Retinal pigment epithelial cell (primary cell): Measurements from ENCODE around the gene PTGER2.

Experiments
- DNase-seq: peaks from one replicate; pipeline ENCODE4 v3.0.0-alpha.2; 2010; ENCODE audit warnings: low read depth
- H3K4me3 ChIP-seq: 2 replicates; pipeline ENCODE4 v1.5.1; 2011; ENCODE audit warnings: mild to moderate bottlenecking, low read length, control low read depth, moderate library complexity
- TF ChIP-seq, protein P1 (sequence below): conservative IDR thresholded peaks from 2 replicates; pipeline ENCODE4 v1.5.1; 2011; ENCODE audit warnings: low read depth, low read length, control low read depth, inconsistent platforms

Gene PTGER2

DNA sequence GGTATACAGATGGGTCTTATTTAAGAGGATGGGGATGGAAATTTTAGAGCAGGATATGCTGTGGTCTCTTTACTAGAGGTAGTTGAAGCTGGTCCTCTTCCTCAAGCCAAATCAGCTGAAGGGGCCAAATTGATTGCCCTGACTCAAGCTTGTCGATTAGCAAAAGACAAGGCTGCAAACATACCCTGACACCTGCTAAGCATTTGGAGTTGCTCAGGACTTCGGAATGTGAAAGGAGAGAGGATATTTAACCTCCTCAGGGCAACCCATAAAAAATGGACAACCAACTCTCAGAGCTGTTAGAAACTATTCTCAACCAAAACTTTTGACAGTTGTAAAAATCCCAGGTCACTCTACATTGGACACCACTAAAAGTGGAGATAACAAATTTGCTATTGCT is 31.0 kb upstream of the PTGER2 start:
- TF ChIP-seq, protein P1, sequence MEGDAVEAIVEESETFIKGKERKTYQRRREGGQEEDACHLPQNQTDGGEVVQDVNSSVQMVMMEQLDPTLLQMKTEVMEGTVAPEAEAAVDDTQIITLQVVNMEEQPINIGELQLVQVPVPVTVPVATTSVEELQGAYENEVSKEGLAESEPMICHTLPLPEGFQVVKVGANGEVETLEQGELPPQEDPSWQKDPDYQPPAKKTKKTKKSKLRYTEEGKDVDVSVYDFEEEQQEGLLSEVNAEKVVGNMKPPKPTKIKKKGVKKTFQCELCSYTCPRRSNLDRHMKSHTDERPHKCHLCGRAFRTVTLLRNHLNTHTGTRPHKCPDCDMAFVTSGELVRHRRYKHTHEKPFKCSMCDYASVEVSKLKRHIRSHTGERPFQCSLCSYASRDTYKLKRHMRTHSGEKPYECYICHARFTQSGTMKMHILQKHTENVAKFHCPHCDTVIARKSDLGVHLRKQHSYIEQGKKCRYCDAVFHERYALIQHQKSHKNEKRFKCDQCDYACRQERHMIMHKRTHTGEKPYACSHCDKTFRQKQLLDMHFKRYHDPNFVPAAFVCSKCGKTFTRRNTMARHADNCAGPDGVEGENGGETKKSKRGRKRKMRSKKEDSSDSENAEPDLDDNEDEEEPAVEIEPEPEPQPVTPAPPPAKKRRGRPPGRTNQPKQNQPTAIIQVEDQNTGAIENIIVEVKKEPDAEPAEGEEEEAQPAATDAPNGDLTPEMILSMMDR, result no peak
- no peak for DNase-seq
- H3K4me3 ChIP-seq, result no peak overlapping the region

DNA sequence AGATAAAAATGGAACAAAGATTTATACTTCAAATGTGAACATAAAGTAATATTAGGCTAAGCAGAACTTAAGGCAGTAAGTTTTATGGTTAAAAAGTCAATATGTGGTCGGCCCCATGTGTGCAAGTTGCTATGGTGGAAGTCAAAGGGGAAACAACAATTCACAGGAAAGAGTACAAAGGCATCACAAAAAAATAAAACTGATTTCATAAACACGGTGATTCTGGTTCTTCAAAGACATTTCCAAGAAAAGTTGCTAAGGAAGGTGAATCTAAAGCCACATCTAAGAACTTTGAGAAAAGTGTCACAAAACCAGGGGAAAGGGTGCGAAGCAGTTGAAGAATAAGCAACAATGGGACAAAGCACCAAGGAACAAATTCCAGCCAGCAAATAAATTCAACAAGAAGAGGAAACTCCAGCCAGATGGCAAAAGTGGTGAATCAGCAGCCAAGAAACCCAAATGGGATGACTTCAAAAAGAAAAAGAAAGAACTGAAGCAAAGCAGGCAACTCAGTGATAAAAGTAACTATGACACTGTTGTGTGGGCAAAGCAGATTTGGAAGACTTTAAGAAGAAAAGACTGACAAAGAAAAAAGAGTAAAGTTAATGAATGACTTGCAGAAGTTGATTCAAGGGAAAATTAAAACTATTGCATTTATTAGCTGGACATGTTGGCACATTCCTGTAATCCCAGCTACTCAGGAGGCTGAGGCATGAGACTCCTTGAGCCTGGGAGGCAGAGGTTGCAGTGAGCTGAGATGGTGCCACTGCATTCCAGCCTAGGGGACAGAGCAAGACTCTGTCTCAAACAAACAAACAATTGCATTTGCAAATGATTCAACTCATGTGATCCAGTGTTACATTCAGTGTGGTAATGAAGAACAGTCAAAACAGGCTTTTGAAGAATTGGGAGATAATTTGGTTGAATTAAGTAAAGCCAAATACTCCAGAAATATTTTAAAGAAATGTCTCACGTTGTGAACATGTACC is 27.2 kb upstream of the PTGER2 start:
- no peak for DNase-seq
- H3K4me3 ChIP-seq, result no peak overlapping the region
- TF ChIP-seq, protein P1, result no peak

DNA sequence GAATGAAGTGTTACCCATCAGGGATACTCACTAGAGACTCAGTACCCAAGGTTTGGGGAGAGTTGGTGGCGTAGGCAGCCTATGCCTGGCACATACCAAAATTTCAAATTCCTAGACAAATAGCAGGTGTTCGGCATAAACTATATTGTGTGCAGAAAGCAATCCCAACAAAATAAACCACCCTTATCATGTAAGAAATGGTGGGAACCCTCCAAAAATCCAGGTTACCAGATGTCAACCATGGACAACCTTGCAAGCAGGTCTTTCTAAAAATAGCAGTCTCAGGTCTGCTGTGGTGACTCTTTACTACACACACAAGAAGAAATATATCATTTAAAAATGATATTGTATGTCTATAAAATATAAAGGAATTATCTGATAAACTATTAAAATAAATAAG is 17.7 kb upstream of the PTGER2 start:
- DNase-seq, result no peak
- H3K4me3 ChIP-seq, result no peak overlapping the region
- TF ChIP-seq, protein P1, result no peak

DNA sequence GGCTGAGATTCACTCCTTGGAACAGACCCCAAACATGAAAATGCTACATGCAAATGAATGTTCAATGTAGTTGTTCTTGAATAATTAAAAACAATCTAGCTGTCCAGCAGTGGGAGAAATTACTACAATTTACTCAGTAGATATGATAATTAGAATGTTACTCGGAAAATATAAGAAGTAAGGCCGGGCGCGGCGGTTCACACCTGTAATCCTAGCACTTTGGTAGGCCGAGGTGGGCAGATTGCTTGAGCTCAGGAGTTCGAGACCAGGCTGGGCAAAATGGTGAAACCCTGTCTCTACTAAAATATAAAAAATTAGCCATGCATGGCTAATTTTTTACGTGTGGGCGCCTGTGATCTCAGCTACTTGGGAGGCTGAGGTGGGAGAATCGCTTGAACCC is 15.3 kb upstream of the PTGER2 start:
- no peak for DNase-seq
- TF ChIP-seq, protein P1, result no peak
- H3K4me3 ChIP-seq, result no peak overlapping the region

DNA sequence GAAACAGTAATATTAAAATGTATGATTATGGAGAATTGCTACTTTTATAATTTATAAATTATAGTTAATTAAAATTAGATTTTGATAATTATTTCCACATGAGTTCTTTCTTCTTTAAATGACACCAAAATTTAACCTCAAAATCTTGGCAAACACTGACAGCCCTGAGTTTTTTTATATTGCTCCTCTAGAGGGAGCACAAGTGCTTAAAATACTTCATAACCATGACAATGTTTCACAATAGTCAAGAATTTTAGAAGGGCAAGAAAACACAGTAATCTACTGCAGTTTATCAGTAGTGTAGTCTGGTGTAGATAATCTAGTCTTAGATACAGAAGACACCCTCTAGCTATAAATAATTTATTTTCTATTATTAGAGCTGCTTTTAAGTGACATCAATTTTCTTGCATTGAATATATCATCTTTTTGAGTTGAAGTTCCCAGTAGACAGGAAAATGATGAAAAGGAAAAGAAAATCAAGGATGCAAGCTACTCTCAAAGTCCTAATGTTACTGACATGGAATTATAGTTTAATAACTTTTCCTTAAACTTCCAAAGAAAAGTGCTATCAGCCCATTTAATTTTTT is 14.3 kb upstream of the PTGER2 start:
- TF ChIP-seq, protein P1, result peak; percentile 65
- no peak for DNase-seq
- no peak overlapping the region for H3K4me3 ChIP-seq

DNA sequence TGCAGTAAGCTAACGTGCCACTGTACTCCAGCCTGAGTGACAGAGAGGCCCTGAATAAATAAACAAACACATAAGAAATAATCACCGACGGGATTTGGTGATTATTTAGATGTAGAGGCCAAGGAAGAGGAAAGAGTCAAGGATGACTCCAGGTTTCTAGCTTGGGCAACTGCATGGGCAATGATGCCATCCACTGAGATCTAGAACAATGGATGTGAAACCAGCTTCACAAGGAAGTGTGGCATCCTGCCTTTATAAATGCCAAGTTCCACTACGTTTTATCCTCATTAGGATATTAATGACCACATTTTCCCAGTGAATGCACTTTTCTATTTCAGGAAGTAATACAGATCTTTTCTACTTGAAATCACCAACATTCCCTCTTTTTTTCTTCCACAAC is 10.9 kb upstream of the PTGER2 start:
- TF ChIP-seq, protein P1, result no peak
- no peak for DNase-seq
- no peak overlapping the region for H3K4me3 ChIP-seq
